H54 (cell line): ENCODE data around the gene FOXO3.

ENCODE experiments used
- DNase-seq: peaks from one replicate; pipeline ENCODE4 v3.0.0; 2011; ENCODE audit warnings: low spot score, mixed read lengths; ENCODE audit not compliant: insufficient read length
- FAIRE-seq: peaks from 3 replicates; lab custom pipeline; 2011; peaks lifted over from hg19 to GRCh38; lab: Jason Lieb, UNC
- POLR2A ChIP-seq: IDR thresholded peaks from 2 replicates; pipeline ENCODE4 v1.6.1; 2011; ENCODE audit warnings: low read depth, mild to moderate bottlenecking, low read length

The FOXO3 gene

DNA sequence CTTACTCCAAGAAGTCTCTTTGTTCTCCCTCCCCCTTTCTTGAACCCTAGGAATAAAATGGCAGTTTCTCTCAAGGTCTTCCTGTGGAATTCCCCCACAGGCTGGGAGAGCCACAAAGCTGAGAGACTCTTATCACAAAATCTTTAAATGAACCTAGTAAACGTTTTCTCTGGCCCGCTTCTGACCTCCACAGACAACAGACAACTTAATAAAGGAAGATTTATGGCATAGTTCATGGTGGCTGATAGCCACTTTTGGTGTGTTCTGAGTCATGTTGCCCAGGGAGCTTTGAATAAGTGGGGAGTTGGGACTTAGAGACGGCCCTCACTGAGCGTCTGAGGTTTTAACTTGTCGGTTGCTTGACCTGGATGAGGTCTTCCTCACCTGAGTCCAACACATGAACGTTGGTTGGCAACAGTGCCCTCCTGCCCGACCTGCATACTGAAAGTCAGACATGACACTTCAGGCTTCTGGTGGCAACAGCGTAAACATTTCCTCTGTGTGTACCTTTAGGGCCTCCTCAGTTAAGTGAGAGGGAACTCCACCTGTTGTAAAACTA is 124.1 kb downstream of the FOXO3 start:
- TF ChIP-seq POLR2A = no peak
- no peak for FAIRE-seq
- no peak for DNase-seq

DNA sequence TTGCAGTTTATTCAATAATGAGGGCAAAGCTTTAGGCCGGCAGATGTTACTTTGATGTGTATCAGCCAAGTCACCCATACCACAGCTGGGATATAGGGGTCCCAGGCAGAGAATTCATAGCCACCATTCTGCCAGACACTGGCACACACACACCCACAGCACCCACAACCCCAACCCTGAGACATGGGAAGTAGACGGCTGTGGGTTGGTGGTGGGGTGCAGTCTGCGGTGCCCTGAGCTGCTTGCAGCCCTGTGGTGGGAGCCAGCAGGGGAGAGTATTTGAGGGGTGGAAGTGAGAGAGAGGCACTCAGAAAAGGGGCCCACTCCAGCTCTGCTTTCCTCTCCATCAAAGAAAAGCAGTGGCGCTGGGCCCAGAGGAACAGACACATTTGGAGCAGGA is 125.3 kb downstream of the FOXO3 start:
- TF ChIP-seq POLR2A = no peak
- no peak for DNase-seq
- FAIRE-seq = no peak

DNA sequence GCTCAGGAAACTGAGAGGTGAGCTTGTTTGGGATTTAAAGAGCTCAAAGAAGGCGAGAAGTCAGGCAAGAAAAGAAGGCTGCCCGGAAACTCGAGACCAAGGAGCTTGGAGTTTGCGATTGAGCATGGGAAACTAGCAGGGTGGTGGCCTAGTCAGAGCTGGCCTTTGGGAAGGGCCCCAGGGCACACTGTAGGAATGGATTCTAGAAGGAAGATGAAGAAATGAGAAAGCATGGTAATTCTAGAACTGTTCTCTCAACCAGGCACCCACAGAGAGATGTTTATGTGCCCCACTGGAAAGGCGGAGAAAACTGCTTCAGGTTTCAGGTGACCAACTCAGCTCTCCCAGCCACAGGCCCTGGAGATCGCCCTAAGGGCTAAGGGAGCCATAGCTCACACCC is 126.2 kb downstream of the FOXO3 start:
- DNase-seq (no peak), FAIRE-seq (no peak)
- no peak for TF ChIP-seq POLR2A

DNA sequence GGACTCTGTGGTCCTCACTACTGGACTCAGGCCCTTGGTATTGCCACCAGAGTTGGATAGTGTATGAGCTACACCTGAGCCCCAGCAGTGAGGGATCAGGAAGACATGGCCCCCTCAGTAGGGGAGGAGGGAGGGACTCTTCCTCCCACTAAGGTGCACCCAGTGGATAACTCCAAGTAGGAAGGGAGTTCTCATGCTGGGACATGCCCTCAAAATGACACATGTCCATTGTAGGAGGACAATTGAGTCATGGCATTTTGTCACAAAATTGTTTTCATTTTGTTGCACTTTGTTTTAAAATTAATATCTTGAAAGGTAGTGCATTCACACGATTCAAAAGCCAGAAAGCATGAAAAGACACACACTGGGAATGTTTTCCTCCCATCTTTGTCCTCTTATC is 127.2 kb downstream of the FOXO3 start:
- DNase-seq (no peak), FAIRE-seq (no peak)
- TF ChIP-seq POLR2A = no peak

DNA sequence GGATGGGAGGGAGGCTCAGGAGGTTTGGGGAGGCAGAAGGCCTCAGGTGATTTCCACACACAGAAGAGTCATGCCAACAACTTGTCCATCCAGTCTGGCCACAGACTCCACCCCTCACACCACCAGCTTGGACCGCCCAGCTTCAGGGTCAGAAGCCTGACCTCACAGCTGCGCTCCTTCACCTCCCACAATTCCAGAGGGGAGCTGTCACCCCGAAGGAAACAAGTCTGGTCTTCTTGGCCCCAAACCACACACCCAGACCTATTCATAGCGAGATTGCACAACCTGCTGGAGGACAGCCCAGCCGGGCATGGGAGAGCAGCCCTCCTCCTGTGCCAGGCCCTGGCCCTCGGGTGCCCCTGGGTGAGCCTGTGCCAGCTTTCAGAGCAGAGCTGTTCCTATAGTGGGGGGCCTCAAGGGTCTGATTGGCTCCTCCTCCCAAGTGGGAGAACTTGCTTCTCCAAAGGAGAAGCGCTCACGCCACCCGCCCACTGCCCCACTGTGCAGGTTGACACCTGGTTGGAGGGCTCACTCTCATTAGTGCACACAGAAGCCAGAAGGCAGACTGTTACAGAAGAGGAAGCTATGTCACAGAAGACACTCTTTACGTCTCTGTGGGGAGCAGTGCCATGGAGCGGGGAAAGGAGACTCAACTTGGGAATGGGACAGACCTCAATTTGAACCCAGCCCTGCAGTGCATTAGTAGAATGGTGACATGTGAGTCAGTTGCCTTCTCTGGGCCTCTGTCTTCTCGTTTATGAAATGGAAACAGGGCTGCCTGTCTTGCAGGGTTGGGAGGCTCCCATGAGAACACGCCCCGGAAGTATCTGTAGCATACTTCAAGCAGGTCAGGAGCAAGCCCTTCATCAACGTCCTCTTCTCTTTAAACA is 128.8 kb downstream of the FOXO3 start:
- TF ChIP-seq POLR2A = no peak
- peak; percentile 71 for DNase-seq
- peak; percentile 91 for FAIRE-seq

DNA sequence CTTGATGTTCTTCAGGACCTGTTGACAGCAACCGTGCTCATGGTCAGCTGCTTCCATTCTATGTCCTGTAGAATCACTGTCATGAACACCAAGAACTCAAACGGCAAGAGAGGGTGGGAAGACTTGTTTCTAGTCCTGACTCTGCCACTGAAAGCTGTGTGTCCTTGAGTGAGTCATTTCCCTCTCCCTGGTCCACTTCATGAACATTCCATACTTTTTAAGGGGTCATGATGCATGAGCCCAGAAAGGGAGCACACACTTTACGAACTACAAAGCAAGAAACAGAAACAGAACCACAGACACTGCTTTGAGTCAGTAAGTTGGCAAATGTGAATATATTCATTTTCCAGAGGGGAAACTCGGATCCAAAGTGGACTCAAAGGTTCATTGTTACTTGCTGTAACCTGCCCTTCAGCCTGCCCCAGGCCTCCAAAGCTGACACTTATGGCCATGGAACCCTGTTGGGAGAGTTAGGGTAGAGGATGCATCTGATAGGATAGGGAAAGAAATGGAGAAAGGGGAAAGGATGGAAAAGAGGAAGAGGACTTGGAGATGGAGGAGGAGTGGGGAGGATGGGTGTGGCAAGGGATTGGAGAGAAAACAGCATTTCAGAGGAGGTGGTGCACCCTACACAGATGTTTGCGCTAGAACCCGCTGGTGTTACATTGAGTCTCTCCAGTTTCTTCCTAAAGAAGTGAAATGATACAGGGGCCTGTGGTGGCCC is 129.8 kb downstream of the FOXO3 start:
- TF ChIP-seq POLR2A = no peak

DNA sequence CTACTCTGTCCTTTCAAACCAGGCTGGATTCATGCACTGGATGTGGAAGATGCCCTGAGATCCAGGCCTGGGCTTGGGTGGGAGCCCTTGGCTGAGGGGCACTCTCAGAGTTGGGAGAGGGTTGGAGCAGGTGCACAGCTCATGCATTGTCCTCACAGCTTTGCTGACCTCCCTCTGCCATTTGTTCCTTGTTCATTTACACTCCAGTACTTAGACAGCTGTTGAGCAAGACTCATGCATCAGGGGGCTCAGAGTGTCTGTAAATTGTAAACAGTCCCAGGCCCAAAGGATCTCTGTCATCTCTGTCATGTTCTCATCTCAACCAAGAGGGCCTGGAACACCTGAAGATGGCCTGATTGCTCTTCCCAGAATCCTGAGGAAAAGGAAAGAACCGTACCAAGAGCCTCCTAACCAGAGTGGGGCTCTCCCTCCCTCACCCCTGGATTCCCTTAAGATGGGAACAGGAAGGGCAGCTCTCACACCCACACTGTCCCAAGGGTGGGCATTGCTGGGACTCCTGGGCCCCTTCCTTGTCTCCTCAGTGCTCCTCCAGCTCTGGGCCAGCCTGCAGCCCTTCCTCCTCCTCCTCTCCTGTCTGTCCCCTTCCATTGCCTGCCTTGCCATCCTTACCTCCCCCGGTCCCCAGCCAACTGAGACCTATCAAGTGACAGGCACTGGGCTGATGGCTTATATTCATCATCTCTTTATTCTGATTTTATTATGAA is 132.9 kb downstream of the FOXO3 start:
- no peak for FAIRE-seq
- DNase-seq = no peak
- no peak for TF ChIP-seq POLR2A

More for the DNA sequence above, 129.8 kb downstream of the FOXO3 start:
- DNase-seq (no peak), FAIRE-seq (no peak)

DNA sequence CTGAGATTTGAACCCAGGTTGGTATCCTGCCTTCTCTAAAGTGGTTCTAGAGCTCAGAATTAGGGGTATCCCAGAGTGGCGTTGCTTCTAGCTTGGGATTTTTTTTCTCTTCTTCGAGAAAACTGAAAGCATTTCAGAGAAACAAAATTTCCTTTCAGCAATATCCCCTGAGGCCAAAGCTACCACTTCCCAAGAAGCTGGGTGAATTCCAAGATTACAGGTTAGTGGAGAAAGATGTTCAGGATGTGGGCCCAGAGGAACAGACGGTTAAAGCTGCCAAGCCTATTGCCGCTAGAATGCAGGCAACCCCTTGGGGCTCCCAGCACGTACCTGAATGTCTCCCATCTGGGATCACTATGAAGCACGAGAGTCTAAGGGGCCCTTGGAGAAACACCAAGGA is 134.1 kb downstream of the FOXO3 start:
- TF ChIP-seq POLR2A = no peak
- DNase-seq (no peak), FAIRE-seq (no peak)

DNA sequence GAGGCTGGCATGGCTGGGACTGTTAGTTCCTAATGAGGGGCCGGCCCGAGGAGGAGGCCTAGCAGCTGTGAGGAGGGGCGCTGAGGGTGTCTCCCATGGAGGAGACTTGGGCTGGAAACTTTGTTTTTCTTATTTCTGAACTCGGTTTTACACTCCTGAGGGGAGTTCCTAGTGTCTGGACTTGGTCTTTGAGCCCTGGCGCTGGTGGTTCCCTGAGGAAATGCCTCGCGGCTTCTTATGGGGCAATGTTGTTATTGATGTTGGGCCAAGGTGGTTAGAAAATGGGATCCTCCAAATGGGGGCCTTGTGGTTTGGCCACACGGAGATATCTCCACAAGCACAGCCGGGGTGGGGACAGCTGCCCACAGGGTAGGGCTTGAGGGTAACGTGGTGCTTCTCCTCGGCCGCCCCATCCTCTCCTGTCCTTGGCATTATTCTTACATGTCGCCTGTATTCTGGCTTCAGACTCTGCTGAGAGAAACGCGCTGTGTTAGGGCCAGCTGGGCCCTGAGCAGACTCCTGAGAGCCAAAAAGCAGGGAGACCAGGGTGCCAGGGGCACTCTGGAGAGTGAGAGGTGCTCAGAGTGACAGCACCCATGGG is 136.9 kb downstream of the FOXO3 start:
- FAIRE-seq = no peak
- no peak for DNase-seq
- TF ChIP-seq POLR2A = no peak

DNA sequence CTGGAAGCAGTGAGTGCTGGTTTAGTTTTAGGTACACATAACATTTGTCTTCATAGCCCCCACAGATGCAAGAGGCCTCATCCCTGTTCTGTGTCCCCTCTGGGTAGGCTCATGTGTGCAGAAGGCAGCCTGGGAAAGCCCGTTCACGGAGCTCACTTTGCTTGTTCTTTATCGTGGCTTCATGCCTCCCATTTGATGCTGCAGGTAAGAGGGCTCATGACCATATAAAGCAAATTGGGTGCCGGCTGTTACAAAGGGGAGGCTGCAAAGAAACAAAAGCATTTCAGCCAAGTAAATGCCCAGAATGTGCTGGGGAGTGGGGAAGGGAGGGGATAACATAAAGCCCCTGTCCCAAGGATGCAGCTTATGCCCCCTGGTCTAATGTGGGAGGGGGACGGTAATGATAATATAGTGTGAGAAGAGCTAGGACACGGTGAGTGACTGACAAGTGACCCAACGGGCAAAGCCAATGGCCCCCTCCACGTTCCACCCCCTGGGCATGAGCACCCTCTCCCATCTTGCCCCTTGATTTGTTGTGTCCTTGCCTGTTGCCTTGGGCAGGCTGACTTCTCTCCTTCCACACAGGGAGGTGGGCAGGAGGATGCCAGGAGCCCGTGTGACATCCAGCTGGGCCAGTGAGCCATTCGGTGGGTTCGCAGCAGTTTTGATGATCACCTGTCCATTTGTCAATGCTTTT is 138.0 kb downstream of the FOXO3 start:
- TF ChIP-seq POLR2A = no peak
- FAIRE-seq (no peak), DNase-seq (no peak)

DNA sequence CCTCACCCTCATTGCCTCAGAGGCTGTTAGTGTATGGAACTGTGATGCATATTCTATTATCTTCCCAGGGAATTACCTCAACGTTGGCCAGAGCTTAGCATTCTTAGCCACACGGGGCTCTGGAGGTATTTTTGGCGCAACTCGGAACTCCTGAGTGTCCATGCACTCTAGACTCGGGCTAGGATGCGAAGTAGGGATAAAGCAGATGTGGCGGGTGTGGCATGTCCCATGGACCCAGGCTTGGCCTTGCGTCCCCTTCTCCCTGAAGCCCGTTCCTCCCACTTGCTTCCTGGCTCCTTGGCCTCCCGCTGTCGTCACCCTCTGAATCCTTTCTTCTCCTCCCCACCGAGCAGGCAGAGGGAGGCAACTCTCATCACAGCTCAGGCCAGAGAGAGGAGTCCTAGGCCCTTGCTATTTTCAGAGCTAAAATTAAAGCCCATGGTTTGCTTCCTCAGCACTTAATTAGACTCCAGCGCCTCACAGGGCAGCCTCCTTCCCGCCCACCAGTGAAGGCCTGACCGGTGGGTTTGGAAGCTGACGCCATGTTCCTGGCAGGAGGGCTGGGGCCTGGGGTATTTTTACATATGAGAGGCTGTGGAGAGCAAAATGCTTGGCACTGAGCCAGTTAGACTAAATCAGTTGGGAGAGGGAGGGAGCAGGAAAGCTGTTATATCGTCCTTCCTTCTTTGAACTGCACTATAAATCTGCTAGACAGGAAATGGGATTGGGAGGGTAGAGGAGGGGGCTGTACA is 138.7 kb downstream of the FOXO3 start:
- TF ChIP-seq POLR2A = no peak
- DNase-seq (no peak), FAIRE-seq (no peak)
